ENCODE data around the gene MACROD2. TPM values are rescaled to one million over a fixed set of nuclear protein-coding genes. Genes with fewer than 3 reads are reported as not detected.

Gene MACROD2
- polyA plus RNA-seq, 1 donor from 2014 or later, result 23.2 TPM

DNA sequence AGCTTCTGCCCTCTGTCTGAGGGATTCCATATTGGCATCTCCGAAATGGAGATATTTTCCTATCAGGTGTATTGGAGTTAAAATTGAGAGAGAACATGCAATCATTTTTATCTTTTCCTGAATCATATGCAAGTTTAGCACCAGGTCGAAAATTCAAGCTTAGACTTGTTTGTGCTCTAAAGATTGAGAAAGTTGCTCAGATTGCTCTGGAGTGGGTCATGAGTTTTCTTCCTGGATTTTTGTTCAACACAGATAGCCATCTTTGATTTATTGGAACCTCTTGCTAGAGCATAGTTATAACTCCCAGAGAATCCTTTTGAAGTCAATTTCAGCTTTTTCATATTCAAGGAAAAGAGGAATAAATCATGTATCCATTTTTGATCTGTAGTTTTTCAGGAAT is 715.6 kb downstream of the MACROD2 start:
- Histone ChIP-seq H4K20me1 (ENCODE audit: insufficient read depth) (no peaks in the 10 kb centered on the region), H3K9me2 (ENCODE audit: insufficient read depth, low read length) (no peaks in the 10 kb centered on the region), H3K4me3 (ENCODE audit: low read length) (no peak overlapping the region), H3K9me3 (ENCODE audit: low read length) (no peaks in the 10 kb centered on the region), H3K79me2 (replicated peaks; ENCODE audit: insufficient read depth, low read length) (no peaks in the 10 kb centered on the region), H2AFZ (ENCODE audit: low read depth, low read length) (no peak overlapping the region), H3K27ac (ENCODE audit: low read length) (no peak overlapping the region), H3F3A (ENCODE audit: insufficient read depth, low read length, poor library complexity, severe bottlenecking) (no peaks in the 10 kb centered on the region), H3K27me3 (ENCODE audit: insufficient read depth, low read depth, low read length) (no peaks in the 10 kb centered on the region), H3K4me2 (ENCODE audit: low read length) (no peak overlapping the region), H3K36me3 (ENCODE audit: insufficient read depth, low read length) (no peaks in the 10 kb centered on the region), H3K9ac (ENCODE audit: low read length) (no peak overlapping the region)
- TF ChIP-seq, protein P1, sequence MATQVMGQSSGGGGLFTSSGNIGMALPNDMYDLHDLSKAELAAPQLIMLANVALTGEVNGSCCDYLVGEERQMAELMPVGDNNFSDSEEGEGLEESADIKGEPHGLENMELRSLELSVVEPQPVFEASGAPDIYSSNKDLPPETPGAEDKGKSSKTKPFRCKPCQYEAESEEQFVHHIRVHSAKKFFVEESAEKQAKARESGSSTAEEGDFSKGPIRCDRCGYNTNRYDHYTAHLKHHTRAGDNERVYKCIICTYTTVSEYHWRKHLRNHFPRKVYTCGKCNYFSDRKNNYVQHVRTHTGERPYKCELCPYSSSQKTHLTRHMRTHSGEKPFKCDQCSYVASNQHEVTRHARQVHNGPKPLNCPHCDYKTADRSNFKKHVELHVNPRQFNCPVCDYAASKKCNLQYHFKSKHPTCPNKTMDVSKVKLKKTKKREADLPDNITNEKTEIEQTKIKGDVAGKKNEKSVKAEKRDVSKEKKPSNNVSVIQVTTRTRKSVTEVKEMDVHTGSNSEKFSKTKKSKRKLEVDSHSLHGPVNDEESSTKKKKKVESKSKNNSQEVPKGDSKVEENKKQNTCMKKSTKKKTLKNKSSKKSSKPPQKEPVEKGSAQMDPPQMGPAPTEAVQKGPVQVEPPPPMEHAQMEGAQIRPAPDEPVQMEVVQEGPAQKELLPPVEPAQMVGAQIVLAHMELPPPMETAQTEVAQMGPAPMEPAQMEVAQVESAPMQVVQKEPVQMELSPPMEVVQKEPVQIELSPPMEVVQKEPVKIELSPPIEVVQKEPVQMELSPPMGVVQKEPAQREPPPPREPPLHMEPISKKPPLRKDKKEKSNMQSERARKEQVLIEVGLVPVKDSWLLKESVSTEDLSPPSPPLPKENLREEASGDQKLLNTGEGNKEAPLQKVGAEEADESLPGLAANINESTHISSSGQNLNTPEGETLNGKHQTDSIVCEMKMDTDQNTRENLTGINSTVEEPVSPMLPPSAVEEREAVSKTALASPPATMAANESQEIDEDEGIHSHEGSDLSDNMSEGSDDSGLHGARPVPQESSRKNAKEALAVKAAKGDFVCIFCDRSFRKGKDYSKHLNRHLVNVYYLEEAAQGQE (IDR thresholded peaks at IDR 0.05; ENCODE audit: borderline replicate concordance), result no peak
- TF ChIP-seq TAF1 (IDR thresholded peaks at IDR 0.05; ENCODE audit: low read depth) (no peak), POLR2AphosphoS5 (IDR thresholded peaks at IDR 0.05) (no peak), SMC3 (conservative IDR thresholded peaks at IDR 0.05; ENCODE audit: poor library complexity) (no peak), EZH2 (IDR thresholded peaks at IDR 0.05; ENCODE audit: borderline replicate concordance, insufficient read depth, low read length, poor library complexity, severe bottlenecking) (no peak), RAD21 (conservative IDR thresholded peaks at IDR 0.05) (no peak), MXI1 (conservative IDR thresholded peaks at IDR 0.05; ENCODE audit: poor library complexity, severe bottlenecking) (no peak), EP300 (conservative IDR thresholded peaks at IDR 0.05; ENCODE audit: poor library complexity, severe bottlenecking) (no peak)
- TF ChIP-seq, protein P2, sequence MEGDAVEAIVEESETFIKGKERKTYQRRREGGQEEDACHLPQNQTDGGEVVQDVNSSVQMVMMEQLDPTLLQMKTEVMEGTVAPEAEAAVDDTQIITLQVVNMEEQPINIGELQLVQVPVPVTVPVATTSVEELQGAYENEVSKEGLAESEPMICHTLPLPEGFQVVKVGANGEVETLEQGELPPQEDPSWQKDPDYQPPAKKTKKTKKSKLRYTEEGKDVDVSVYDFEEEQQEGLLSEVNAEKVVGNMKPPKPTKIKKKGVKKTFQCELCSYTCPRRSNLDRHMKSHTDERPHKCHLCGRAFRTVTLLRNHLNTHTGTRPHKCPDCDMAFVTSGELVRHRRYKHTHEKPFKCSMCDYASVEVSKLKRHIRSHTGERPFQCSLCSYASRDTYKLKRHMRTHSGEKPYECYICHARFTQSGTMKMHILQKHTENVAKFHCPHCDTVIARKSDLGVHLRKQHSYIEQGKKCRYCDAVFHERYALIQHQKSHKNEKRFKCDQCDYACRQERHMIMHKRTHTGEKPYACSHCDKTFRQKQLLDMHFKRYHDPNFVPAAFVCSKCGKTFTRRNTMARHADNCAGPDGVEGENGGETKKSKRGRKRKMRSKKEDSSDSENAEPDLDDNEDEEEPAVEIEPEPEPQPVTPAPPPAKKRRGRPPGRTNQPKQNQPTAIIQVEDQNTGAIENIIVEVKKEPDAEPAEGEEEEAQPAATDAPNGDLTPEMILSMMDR (IDR thresholded peaks at IDR 0.05; ENCODE audit: poor library complexity, severe bottlenecking), result no peak

DNA sequence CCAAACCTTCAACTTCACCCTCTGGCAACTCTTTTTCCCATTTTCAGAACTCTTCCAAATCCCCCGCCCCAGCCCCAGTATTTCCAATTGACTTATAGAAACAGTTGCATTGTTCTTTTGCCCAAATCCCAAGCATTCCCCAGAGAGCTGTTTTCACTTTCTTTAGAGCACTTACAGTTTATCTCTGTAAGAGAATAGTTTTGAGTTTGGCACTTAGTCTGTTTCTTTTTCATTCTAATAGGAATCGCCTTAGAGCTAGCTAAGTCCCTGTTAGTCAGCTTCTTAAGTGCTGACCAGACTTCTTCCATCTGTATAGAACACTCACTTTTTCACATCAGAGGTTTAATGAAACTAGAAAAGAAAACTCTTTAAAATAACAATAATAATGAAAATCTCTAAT is 716.3 kb downstream of the MACROD2 start:
- Histone ChIP-seq H3K9me2 (ENCODE audit: insufficient read depth, low read length) (no peaks in the 10 kb centered on the region), H3K27ac (ENCODE audit: low read length) (no peak overlapping the region), H4K20me1 (ENCODE audit: insufficient read depth) (no peaks in the 10 kb centered on the region), H3K4me2 (ENCODE audit: low read length) (no peak overlapping the region), H3K36me3 (ENCODE audit: insufficient read depth, low read length) (no peaks in the 10 kb centered on the region), H3K27me3 (ENCODE audit: insufficient read depth, low read depth, low read length) (no peaks in the 10 kb centered on the region), H3K9ac (ENCODE audit: low read length) (no peak overlapping the region), H2AFZ (ENCODE audit: low read depth, low read length) (no peak overlapping the region), H3K9me3 (ENCODE audit: low read length) (no peaks in the 10 kb centered on the region), H3F3A (ENCODE audit: insufficient read depth, low read length, poor library complexity, severe bottlenecking) (no peaks in the 10 kb centered on the region), H3K79me2 (replicated peaks; ENCODE audit: insufficient read depth, low read length) (no peaks in the 10 kb centered on the region), H3K4me3 (ENCODE audit: low read length) (no peak overlapping the region)
- TF ChIP-seq SMC3 (conservative IDR thresholded peaks at IDR 0.05; ENCODE audit: poor library complexity) (no peak), TAF1 (IDR thresholded peaks at IDR 0.05; ENCODE audit: low read depth) (no peak), RAD21 (conservative IDR thresholded peaks at IDR 0.05) (no peak), MXI1 (conservative IDR thresholded peaks at IDR 0.05; ENCODE audit: poor library complexity, severe bottlenecking) (no peak), EP300 (conservative IDR thresholded peaks at IDR 0.05; ENCODE audit: poor library complexity, severe bottlenecking) (no peak)
- TF ChIP-seq, protein P2 (IDR thresholded peaks at IDR 0.05; ENCODE audit: poor library complexity, severe bottlenecking), result no peak
